SW 1271 (cell line): ENCODE measurements around the gene FBLN2.
A peak's percentile ranks its signal among the peaks of the same experiment; 100 is the strongest.

Experiments used
- DNase-seq, 2 experiments: peaks; one replicate each; lab custom pipeline; 2025; lab: John Stamatoyannopoulos, UW

FBLN2 gene

GRCh38 chr3:13648060-13649001 lies 99.4 kb downstream of the FBLN2 start:
- peak; percentile 29 to 69 for DNase-seq

GRCh38 chr3:13650210-13651056 lies 101.5 kb downstream of the FBLN2 start:
- DNase-seq, result peak; percentile 41 to 68

GRCh38 chr3:13651057-13651400 lies 102.1 kb downstream of the FBLN2 start:
- no peak for DNase-seq

GRCh38 chr3:13651775-13652428 lies 103.0 kb downstream of the FBLN2 start:
- no peak for DNase-seq

GRCh38 chr3:13652728-13653127 lies 103.8 kb downstream of the FBLN2 start:
- DNase-seq, result no peak

GRCh38 chr3:13653631-13654279 lies 104.8 kb downstream of the FBLN2 start:
- no peak for DNase-seq

- DNase-seq, result no peak
Measured at GRCh38 chr3:13654330-13655060, 105.6 kb downstream of the FBLN2 start.

GRCh38 chr3:13655061-13655913 lies 106.4 kb downstream of the FBLN2 start:
- no peak for DNase-seq

GRCh38 chr3:13656584-13657301 lies 107.8 kb downstream of the FBLN2 start:
- DNase-seq, result no peak

- peak in 1 of 2 experiments; percentile 33 for DNase-seq
Measured at GRCh38 chr3:13657660-13658435, 108.9 kb downstream of the FBLN2 start.

- DNase-seq, result no peak
Measured at GRCh38 chr3:13658681-13659080, 109.8 kb downstream of the FBLN2 start.

- DNase-seq, result no peak
Measured at GRCh38 chr3:13659221-13659969, 110.5 kb downstream of the FBLN2 start.

GRCh38 chr3:13660042-13660874 lies 111.3 kb downstream of the FBLN2 start:
- DNase-seq, result no peak

GRCh38 chr3:13661121-13661520 lies 112.2 kb downstream of the FBLN2 start:
- DNase-seq, result no peak

- no peak for DNase-seq
Measured at GRCh38 chr3:13662238-13662847, 113.4 kb downstream of the FBLN2 start.

- no peak for DNase-seq
Measured at GRCh38 chr3:13663781-13664535, 115.0 kb downstream of the FBLN2 start.
